GM19240 (cell line): ENCODE results near the gene ZNF521.

Experiments
- DNase-seq: peaks from one replicate; pipeline ENCODE4 v3.0.0; 2011; ENCODE audit warnings: low spot score; ENCODE audit not compliant: insufficient read length

ZNF521 gene

GRCh38 chr18:25170402-25170801, 181.6 kb downstream of the ZNF521 start:
- no peak for DNase-seq

DNA sequence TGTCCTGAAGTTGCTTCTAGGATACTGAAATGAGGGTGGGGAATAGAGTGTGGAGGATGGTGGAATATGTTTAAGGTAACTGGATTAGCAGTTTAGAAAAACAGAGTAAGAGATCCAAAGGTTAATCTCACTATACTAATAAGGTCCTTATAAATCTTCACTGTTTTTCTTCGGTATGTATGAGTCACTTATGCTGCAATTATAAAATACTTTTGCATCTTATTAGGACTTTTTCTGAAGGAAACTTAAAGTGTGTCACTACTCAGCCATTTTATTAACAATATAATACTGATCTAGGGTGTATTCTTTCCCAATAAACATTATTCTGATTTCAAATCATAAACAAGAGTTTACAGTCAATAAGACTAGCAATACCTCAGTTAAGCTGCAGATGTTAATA, 182.3 kb downstream of the ZNF521 start:
- DNase-seq = no peak

GRCh38 chr18:25167612-25168410, 184.2 kb downstream of the ZNF521 start:
- no peak for DNase-seq

- no peak for DNase-seq
Measured at GRCh38 chr18:25166113-25166512, 185.9 kb downstream of the ZNF521 start.

DNA sequence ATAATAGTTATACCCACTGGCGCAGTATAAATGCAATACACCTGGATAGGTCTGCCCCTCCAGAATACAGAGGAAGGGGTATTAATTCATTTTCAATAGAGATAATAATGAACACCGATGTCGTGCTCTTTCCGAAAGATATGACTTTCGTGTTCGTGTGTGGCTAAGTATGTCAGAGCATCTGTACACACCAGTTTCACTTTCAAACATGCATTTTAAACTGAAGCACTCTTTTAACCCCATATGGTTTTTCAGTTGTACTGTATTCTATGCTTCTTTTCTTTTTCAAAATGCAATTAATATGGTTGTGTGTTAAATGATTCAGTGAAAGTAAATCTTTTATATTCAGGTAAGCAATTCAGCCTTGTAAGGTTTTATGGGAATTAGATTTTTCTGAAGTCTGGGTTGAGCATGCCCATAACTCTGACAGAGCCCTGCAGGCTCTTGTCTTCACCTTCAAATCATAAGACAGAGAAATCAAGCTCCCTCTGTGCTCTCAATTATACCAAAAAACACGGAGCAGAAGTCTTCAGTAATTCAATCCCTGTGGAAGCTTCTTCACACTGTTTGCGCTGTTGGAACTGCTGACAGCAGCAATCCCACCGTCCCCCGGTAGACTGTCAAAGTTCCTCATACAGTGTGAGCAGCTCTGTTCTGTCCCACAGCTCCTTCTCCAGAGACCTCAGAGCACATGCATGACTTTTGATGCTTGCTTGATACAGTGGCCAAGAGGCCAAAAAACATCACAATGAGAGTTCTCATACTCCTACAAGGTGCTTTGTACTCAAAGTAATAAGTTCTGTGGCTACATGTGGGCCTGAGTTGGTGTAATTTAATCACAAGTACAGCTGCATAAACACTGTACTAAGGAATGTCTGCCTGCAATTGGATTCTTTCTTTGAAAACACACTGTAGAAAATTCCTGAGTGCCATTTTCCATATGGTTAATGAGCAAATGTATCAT, 186.8 kb downstream of the ZNF521 start:
- peak; percentile 10 for DNase-seq

- no peak for DNase-seq
Measured at GRCh38 chr18:25164211-25164847, 187.6 kb downstream of the ZNF521 start.

- no peak for DNase-seq
Measured at GRCh38 chr18:25153426-25153825, 198.5 kb downstream of the ZNF521 start.

GRCh38 chr18:25147877-25148488, 204.0 kb downstream of the ZNF521 start:
- no peak for DNase-seq

- no peak for DNase-seq
Measured at GRCh38 chr18:25146512-25146910, 205.5 kb downstream of the ZNF521 start.

DNA sequence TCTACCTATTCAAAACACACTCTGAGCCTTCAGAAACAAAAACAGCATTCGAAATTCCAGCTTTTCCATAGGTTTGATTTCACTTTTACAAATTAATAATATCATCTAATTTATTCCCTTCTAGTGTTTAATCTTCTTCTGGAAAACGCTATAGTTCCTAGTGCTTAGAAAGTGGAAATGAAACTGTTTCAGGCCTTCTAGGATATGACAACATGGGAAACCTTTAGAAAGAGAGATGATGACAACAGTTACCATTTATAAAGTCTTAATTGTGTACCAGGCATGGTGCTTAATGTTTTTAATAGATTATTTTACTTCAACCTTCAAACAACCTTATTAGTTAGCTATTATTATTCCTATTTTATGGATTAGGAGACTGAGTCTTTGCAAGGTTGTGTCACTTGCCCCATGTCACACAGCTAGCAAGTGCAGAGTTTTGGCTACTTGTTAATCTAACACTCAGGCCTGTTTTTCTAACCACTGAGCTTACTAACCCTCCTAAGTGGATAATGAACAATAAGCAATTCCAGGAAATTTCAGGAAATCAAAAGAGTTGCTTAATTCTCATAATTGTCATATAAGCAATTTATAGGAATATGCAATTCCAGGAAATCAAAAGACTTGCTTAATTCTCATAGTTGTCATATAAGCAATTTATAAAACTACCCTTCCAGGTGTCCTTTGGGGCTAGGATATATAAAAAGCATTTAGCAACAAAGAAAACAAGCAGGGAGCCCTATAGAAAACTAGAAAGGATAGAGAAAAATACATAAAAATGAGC, 206.0 kb downstream of the ZNF521 start:
- no peak for DNase-seq

DNA sequence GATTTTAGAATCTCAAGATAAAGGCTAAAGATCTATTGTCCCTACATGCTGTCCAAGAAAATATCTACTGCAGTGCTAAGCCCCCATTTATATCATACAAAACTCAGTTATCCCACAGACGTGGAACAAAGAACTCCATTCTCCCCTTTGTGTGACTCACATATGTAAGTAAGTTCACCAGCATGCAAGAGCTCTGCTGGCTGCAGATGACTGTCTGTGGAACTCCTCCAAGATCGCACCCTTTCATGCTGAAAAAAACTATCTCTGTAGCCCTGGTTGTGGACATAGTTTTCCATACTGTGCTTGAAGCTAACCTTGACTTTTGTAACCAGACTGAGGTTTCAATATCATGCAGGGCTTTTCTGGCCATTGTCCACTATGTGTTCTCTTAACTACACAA, 207.1 kb downstream of the ZNF521 start:
- DNase-seq = no peak

DNA sequence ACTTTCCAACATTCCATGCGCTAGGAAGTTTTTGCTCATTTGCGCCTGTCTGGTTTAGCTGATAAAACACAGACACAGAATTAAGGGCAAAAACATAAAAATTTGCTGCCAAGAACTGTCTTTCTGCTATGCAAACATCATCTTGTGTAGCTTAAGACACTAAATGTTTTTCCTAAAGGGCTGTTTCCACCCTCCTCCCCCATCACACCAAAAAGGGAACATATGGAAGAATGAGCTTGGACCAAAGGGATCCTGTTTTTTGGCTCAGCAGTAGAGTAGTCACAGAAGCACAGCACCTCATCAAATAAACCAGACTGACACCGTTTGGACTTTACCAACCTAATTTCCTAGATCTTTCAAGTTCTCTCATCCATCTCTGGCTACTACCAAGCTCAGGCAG, 210.1 kb downstream of the ZNF521 start:
- DNase-seq = no peak

GRCh38 chr18:25141399-25141798, 210.6 kb downstream of the ZNF521 start:
- DNase-seq = no peak

DNA sequence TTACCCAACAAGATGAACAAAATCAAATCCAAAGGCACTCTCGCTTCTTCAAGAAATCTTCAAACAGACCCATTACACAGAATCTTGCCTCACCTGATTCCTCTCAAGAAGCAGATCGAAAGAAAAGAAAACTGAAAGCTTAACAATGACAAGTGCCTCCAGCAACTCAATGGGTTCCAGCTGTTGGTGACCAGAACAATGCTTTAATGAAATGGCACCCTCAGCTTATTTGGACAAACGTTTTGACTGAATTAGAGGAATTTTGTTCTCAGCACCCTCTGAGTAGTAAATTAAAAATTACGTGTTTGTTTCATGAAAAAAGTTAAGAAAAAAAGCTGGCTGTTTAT, 211.0 kb downstream of the ZNF521 start:
- no peak for DNase-seq

DNA sequence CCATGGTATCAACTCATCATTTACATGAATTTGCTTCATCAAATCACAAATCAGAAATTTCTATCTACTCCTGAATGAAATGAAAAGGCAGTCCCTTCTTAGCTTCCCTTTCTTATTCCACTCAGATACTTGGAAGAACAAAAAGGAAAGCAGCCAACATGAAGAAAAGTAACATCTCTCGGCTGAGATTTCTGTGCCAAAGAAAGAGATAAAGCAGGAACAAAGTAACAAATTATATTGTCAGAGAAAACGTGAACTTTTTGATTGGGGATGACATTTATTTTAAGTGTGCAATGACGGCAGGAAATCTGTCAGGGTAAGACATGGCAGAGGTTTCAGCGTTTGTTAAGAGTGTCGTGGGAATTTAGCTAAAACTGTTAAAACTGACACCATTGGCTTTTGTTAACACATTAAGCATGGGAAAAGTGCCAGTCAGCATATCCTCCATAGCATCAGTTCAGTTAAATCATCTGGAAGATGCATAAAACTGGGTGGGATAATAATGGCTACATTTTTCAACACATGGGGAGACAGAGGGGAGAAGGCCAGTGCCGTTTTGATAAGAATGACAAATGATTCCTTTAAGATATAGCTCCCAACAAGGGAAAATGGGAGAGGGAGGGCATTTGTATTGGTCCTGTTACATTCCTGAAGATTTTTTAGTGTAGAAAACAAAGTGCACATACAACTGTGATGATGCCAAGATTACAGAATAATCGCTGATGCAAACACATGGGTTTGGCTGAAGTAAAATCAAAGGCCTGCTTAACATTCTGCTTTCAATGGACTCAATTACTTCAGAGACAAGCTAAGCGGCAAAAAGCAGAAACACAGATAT, 211.6 kb downstream of the ZNF521 start:
- no peak for DNase-seq

- no peak for DNase-seq
Measured at GRCh38 chr18:25137197-25137472, 214.8 kb downstream of the ZNF521 start.

DNA sequence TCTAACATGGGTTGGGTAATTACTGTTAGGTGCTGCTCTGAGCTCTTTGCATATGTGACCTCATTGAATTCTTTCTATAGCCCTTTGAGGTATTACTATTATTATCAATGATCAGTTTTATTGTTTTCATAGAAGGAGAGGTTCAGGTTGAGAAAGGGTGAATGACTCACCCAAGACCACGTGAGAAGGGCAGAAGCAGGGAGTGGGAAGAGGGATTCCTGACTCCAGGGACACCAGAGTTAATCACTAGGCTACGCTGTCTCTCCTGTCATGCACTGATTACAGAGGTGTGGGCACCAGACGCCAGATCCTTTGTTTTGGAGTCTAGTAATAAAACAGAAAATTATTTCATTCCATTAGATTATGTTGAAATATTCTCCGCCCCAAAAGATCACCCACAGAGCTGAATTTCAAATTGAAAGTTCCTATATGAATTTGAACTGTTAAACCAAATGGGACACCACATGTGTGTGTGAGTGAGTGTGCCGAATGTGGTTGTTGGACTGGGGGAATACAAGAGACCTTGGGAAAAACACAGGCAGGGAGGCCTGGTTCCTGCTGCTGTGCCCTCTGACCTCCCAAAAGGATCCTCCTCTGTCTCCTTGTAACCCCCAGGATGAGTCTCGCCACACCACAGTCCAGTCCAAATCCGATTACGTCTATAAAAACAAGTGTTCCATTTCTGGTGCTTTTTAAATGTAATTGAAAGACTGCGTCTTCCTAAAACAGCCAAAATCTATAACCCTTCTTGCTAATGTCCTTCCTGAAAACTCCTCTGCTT, 215.4 kb downstream of the ZNF521 start:
- no peak for DNase-seq

DNA sequence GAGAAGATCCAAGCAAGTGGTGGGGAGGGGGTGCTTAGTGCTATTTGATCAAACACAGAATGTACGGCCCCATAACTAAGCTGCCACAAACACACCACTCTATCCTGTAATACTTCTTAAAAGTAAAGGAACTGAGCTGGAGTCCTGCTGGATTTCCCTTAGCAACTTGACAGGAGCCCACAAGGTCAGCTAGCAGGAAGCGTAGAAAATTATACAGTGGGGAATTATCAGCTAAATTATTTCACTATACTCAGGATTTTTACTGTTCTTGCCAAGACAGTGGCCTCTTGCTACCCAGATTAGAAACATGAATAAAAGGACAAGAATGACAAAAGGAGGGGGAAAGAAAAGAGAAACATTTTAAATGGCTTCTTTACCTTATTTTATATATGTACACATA, 217.1 kb downstream of the ZNF521 start:
- DNase-seq = no peak

- DNase-seq = no peak
Measured at GRCh38 chr18:25133879-25134278, 218.1 kb downstream of the ZNF521 start.
